ENCODE data around the gene ANKRD66. TPM values are rescaled to one million over a fixed set of nuclear protein-coding genes. Genes with fewer than 3 reads are reported as not detected.
A peak's percentile ranks its signal among the peaks of the same experiment; 100 is the strongest.

The ANKRD66 gene
- total RNA-seq, 2 donors from 2014 or later, result not detected

DNA sequence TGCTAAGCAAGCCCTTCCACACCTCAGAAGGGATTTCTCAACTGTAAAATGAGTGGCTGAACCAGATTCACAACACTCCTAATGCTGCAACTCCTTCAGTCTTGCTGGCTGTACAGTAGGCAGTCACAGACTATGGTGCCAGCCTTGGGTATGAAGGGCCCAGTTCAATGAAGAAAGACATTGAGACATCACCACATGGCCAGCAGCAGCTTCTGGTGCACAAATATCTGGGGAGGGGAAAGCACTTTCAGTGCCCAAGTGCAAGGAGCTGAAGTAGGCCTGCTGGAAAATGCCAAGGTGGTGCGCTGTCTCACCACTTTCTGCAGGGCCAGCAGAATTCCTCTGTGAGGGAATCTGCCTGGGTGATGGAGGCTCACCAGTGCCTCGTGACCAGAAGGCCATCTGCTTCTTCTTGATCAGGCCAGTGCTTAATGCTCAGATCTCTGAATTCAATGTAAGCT is 13.4 kb upstream of the ANKRD66 start:
- Histone ChIP-seq H3K36me3 (no peaks in the 10 kb centered on the region), H3K9me3 (no peaks in the 10 kb centered on the region), H3K4me3 (no peak overlapping the region), H3K4me1 (ENCODE audit: control insufficient read depth in 1 of 2, low read depth in 2 of 2) (no peaks in the 10 kb centered on the region), H3K27ac (no peak overlapping the region), H3K27me3 (replicated peaks; ENCODE audit: insufficient read depth) (no peaks in the 10 kb centered on the region)
- DNase-seq (ENCODE audit: low spot score) (no peak), ATAC-seq (ENCODE audit: insufficient number of reproducible peaks, low FRiP score, low read depth) (no peak)
- TF ChIP-seq, protein P1, sequence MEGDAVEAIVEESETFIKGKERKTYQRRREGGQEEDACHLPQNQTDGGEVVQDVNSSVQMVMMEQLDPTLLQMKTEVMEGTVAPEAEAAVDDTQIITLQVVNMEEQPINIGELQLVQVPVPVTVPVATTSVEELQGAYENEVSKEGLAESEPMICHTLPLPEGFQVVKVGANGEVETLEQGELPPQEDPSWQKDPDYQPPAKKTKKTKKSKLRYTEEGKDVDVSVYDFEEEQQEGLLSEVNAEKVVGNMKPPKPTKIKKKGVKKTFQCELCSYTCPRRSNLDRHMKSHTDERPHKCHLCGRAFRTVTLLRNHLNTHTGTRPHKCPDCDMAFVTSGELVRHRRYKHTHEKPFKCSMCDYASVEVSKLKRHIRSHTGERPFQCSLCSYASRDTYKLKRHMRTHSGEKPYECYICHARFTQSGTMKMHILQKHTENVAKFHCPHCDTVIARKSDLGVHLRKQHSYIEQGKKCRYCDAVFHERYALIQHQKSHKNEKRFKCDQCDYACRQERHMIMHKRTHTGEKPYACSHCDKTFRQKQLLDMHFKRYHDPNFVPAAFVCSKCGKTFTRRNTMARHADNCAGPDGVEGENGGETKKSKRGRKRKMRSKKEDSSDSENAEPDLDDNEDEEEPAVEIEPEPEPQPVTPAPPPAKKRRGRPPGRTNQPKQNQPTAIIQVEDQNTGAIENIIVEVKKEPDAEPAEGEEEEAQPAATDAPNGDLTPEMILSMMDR (IDR thresholded peaks at IDR 0.05), result no peak

DNA sequence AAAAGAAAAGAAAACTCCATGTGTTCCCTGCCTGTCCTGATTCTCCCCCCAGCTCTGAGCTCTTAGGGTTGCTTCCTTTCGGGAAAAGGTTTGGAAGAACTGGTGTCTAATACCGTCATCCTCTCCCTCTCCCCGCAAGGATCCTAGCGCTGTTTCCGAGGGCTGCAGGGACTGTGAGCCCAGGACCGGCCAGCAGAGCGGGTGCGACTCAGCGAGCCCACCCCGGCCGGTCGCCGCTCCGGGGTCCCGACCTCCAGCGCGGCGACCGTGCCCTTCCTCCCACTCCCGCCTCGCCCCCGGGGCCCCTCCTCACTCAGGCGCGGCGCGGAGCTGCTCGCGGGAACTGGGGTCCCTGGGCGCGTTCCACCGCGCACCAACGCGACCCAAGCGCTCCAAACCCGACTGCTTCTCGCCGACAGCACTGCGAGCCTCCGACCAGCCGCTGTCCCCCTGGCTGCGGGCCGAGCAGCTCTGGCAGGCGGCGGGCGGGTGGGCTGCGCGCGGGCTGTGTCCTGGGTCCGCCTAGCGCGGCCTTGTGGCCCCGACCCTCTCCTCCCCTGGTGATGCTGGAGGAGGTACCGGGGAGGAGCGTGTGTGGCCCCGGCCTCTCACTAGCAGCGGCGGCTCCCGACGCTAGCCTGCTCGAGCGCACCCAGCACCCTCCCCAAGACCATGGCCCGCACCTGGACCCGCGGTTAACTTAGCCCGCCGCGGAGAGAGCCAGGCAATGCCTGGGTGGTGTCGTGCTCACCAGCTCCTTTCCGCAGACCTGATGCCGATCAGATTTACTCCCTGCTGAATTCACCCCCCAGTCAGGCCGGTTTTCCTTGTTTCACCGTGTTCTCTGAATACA is 11.6 kb upstream of the ANKRD66 start, which contains the start of gene PLA2G7:
PLA2G7 (minus strand) TSS at position 509 of the 853 bp plus-strand sequence. CDS start 12,484 bp downstream, outside the sequence.
- peak; percentile 26 for ATAC-seq (ENCODE audit: insufficient number of reproducible peaks, low FRiP score, low read depth)

DNA sequence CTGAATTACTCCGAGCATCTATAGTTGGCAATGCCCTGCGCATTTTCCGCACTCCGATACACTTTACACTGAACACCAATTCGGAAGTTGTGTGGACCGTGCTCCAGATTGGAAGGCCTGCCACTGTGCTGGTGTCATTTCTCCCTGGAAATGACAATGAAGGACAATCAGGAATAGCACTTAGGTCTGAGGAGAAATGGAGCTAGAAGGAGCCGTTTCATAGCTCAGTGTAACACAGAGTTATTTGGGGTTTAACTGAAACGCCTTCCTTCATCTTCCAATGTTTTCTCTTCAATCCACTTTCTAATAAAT is 11.1 kb upstream of the ANKRD66 start:
- Histone ChIP-seq H3K4me3 (peak overlapping the region; percentile 79), H3K27me3 (replicated peaks; ENCODE audit: insufficient read depth) (no peaks in the 10 kb centered on the region), H3K36me3 (no peaks in the 10 kb centered on the region), H3K4me1 (ENCODE audit: control insufficient read depth in 1 of 2, low read depth in 2 of 2) (no peaks in the 10 kb centered on the region), H3K9me3 (no peaks in the 10 kb centered on the region), H3K27ac (no peak overlapping the region)
- ATAC-seq (ENCODE audit: insufficient number of reproducible peaks, low FRiP score, low read depth) (no peak), DNase-seq (ENCODE audit: low spot score) (no peak)
- TF ChIP-seq, protein P1 (IDR thresholded peaks at IDR 0.05), result no peak

More for the DNA sequence above, 11.6 kb upstream of the ANKRD66 start, which contains the start of gene PLA2G7:
- TF ChIP-seq, protein P1 (IDR thresholded peaks at IDR 0.05), result peak; percentile 14
- H3K27ac ChIP-seq, result no peak within 1 kb of the TSS
- H3K4me1 ChIP-seq (ENCODE audit: control insufficient read depth in 1 of 2, low read depth in 2 of 2), result no peaks in the 10 kb centered on the region
- H3K9me3 ChIP-seq, result no peaks in the 10 kb centered on the region
- H3K27me3 ChIP-seq (replicated peaks; ENCODE audit: insufficient read depth), result no peaks in the 10 kb centered on the region
- peak within 1 kb of the TSS; percentile 79 for H3K4me3 ChIP-seq
- no peak for DNase-seq (ENCODE audit: low spot score)
- H3K36me3 ChIP-seq, result no peaks in the 10 kb centered on the region

DNA sequence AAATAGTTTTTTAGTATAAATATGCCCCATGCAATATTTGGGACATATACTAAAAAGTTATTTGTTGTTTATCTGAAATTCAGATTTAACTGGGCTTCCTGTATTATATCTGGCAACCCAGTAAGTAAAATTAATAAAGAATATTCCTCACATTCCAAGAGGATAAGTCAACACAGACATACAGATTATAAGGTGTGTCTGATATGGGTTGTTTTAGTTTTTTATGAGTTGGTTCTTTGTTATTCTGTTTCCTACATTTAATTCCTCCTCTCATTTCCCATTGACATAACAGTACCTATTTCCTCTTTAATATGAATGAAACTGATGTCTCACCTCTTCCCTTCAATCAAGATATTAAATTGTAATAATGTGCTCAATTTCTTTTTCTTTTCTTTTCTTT is 9.8 kb upstream of the ANKRD66 start:
- TF ChIP-seq, protein P1 (IDR thresholded peaks at IDR 0.05), result no peak
- H3K36me3 ChIP-seq, result no peaks in the 10 kb centered on the region
- no peaks in the 10 kb centered on the region for H3K27me3 ChIP-seq (replicated peaks; ENCODE audit: insufficient read depth)
- no peaks in the 10 kb centered on the region for H3K4me1 ChIP-seq (ENCODE audit: control insufficient read depth in 1 of 2, low read depth in 2 of 2)
- H3K9me3 ChIP-seq, result no peaks in the 10 kb centered on the region
- no peak overlapping the region for H3K27ac ChIP-seq
- no peak overlapping the region for H3K4me3 ChIP-seq
- DNase-seq (ENCODE audit: low spot score), result no peak
- no peak for ATAC-seq (ENCODE audit: insufficient number of reproducible peaks, low FRiP score, low read depth)

DNA sequence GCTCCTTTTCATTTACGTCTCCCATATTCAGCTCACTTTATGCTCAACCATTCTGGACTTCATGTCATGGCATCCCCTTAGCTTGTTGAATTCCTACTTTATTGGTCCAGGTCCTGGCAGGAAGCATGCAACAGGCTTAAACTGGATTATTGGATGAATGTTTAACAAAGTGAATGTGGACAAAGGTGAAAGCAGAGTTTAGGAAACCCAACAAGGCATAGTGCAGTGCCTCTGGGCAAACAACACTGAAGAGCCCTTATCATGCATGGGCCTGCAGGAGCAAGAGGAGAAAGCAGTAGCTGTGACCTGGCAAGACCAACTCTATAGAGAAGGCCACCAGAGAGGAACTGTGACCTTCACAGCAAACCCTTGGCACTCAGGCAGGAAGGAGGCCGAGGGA is 5.3 kb upstream of the ANKRD66 start:
- Histone ChIP-seq H3K4me1 (ENCODE audit: control insufficient read depth in 1 of 2, low read depth in 2 of 2) (no peaks in the 10 kb centered on the region), H3K36me3 (no peaks in the 10 kb centered on the region), H3K27ac (no peak overlapping the region), H3K9me3 (no peaks in the 10 kb centered on the region), H3K27me3 (replicated peaks; ENCODE audit: insufficient read depth) (no peaks in the 10 kb centered on the region), H3K4me3 (no peak overlapping the region)
- ATAC-seq (ENCODE audit: insufficient number of reproducible peaks, low FRiP score, low read depth), result no peak
- TF ChIP-seq, protein P1 (IDR thresholded peaks at IDR 0.05), result no peak
- DNase-seq (ENCODE audit: low spot score), result no peak
